Measurements from ENCODE around the gene CDH10. TPM values are rescaled to one million over a fixed set of nuclear protein-coding genes. Genes with fewer than 3 reads are reported as not detected.

Gene CDH10
- total and polyA plus RNA-seq, 8 donors, result 4.2 TPM; not detected in 7

DNA sequence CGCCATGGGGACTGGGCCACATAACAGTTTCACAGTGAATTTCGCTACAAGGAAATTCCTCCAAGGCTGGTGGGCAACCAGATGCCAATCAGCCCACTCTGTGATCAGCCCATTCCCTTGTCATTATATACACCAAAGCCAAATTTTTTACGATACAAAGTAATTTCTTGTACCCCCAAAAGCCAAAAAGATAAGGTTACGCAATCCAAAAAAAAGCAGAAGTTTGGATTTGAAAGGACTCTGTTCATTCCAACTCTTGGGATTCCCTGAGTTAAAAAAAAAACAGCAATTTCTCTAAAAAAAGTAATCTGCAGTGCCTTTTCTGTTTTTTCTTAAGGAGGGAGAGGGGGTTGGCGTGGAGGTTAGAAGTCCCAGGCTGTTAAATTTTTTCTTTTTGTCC lies 166.8 kb downstream of the CDH10 start:
- intact Hi-C loops (cut with DNase I; ENCODE audit: low total_unique reads), result no loop called here
- H3K9me3 ChIP-seq, result peaks cover 0 to 23% (median 7%) of the 10 kb centered on the region in 4 donors
- 75 to 85% (median 80%) methylated on average over 5 of the region's 5 CpGs for WGBS, 5 donors
- no peaks in the 10 kb centered on the region for H3K36me3 ChIP-seq
- no peak for DNase-seq
- no peaks in the 10 kb centered on the region for H3K4me1 ChIP-seq
- no peaks in the 10 kb centered on the region for H3K27me3 ChIP-seq
- no peak overlapping the region for H3K4me3 ChIP-seq
- H3K27ac ChIP-seq, result no peak overlapping the region
- TF ChIP-seq POLR2A (IDR thresholded peaks at IDR 0.05), result no peak
- no peak for TF ChIP-seq POLR2AphosphoS5 (IDR thresholded peaks at IDR 0.05)
- TF ChIP-seq, protein P1, sequence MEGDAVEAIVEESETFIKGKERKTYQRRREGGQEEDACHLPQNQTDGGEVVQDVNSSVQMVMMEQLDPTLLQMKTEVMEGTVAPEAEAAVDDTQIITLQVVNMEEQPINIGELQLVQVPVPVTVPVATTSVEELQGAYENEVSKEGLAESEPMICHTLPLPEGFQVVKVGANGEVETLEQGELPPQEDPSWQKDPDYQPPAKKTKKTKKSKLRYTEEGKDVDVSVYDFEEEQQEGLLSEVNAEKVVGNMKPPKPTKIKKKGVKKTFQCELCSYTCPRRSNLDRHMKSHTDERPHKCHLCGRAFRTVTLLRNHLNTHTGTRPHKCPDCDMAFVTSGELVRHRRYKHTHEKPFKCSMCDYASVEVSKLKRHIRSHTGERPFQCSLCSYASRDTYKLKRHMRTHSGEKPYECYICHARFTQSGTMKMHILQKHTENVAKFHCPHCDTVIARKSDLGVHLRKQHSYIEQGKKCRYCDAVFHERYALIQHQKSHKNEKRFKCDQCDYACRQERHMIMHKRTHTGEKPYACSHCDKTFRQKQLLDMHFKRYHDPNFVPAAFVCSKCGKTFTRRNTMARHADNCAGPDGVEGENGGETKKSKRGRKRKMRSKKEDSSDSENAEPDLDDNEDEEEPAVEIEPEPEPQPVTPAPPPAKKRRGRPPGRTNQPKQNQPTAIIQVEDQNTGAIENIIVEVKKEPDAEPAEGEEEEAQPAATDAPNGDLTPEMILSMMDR (IDR thresholded peaks at IDR 0.05), result no peak
- no peak for TF ChIP-seq EP300 (IDR thresholded peaks at IDR 0.05)

DNA sequence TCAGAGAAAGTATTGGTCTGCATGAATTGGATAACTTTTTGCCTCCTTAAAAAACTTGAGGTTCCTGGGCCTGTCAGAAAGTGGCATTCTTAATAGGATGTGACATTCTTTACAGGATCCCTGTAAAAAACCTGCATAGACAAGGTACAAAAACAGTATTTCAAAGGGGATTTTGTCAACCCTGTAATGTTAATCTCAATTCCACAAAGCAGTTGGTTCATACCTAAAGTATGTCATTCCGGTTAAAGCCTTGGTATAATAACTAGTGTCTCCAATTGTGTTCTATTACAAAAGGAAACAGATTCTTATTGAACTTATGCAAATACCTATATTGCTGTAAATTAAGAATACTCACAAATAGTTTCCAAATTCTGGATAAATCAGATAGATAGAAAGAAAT lies 169.7 kb downstream of the CDH10 start:
- no peak for DNase-seq
- intact Hi-C loops (cut with DNase I; ENCODE audit: low total_unique reads), result no loop called here
- Histone ChIP-seq H3K4me3 (no peak overlapping the region), H3K27ac (no peak overlapping the region), H3K4me1 (no peaks in the 10 kb centered on the region), H3K9me3 (peaks cover 0 to 23% (median 7%) of the 10 kb centered on the region in 4 donors), H3K27me3 (no peaks in the 10 kb centered on the region), H3K36me3 (no peaks in the 10 kb centered on the region)
- WGBS, 5 donors, result 81 to 95% (median 92%) methylated on average over 1 of the region's 1 CpG
- TF ChIP-seq EP300 (IDR thresholded peaks at IDR 0.05) (no peak), POLR2A (IDR thresholded peaks at IDR 0.05) (no peak)
- TF ChIP-seq, protein P1 (IDR thresholded peaks at IDR 0.05), result no peak

DNA sequence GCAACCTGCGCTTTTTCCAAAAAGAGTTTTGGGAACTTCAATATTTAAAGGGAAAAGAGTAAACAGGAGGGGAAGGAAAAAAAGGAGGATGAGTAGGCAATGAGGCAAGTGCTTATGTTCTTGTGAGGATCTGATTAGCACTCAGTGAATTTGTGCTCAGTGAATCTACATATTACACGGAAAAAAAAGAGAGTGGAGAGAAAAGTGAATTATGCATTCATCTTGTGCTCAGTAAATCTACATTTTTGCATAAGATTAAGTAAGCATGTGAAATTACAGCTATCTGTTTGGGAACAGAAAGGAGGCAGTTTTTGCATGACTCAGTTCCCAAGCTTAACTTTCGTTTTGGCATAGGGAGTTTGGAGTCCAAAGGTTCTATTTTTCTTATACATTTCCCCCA lies 170.1 kb downstream of the CDH10 start:
- TF ChIP-seq EP300 (IDR thresholded peaks at IDR 0.05) (no peak), POLR2A (IDR thresholded peaks at IDR 0.05) (no peak), POLR2AphosphoS5 (IDR thresholded peaks at IDR 0.05) (no peak)
- TF ChIP-seq, protein P1 (IDR thresholded peaks at IDR 0.05), result no peak
- no peaks in the 10 kb centered on the region for H3K4me1 ChIP-seq
- DNase-seq, result no peak
- peaks cover 0 to 23% (median 5%) of the 10 kb centered on the region in 4 donors for H3K9me3 ChIP-seq
- H3K27me3 ChIP-seq, result no peaks in the 10 kb centered on the region
- no peak overlapping the region for H3K27ac ChIP-seq
- H3K4me3 ChIP-seq, result no peak overlapping the region
- H3K36me3 ChIP-seq, result no peaks in the 10 kb centered on the region
- 63 to 78% (median 72%) methylated on average over 3 of the region's 3 CpGs for WGBS, 5 donors
- intact Hi-C loops (cut with DNase I; ENCODE audit: low total_unique reads), result no loop called here

DNA sequence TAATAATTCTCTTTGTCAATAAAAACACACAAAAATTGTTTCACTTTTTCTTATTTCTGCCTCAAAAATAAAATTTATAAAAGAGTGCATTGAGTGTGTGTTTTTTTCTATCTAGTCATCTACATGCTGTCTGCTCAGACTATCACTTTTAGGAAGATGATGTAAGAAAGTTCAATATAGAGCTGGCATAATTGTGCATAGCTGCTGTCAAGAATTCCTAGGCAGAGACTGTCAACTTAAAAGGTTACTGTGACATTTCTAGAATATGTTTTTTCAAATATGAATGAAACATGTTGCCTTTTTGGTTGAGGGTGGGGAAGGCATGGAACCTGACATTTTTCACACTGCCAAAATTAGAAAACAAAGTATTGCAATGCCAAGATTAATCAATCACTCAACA lies 172.3 kb downstream of the CDH10 start:
- no peaks in the 10 kb centered on the region for H3K4me1 ChIP-seq
- TF ChIP-seq POLR2AphosphoS5 (IDR thresholded peaks at IDR 0.05), result no peak
- no peak for TF ChIP-seq EP300 (IDR thresholded peaks at IDR 0.05)
- TF ChIP-seq POLR2A (IDR thresholded peaks at IDR 0.05), result no peak
- TF ChIP-seq, protein P1 (IDR thresholded peaks at IDR 0.05), result no peak
- H3K27ac ChIP-seq, result no peak overlapping the region
- H3K36me3 ChIP-seq, result no peaks in the 10 kb centered on the region
- H3K4me3 ChIP-seq, result no peak overlapping the region
- peaks cover 0 to 23% (median 2%) of the 10 kb centered on the region in 4 donors for H3K9me3 ChIP-seq
- DNase-seq, result no peak
- intact Hi-C loops (cut with DNase I; ENCODE audit: low total_unique reads), result no loop called here
- H3K27me3 ChIP-seq, result no peaks in the 10 kb centered on the region

Data from stomach (tissue), 9 donors.